Stomach (tissue), 9 donors: ENCODE results near the gene ZNF672. TPM values are rescaled to one million over a fixed set of nuclear protein-coding genes. Genes with fewer than 3 reads are reported as not detected.

Source experiments
- DNase-seq, 2 donors: peaks; one replicate each; pipeline versions ENCODE4 v3.0.0 to v3.0.0-alpha.2; 2013 to 2019
- H3K27ac ChIP-seq, 5 donors: fragments of 200-600 bp in 4 of 5; sonication (generic) in 4 of 5; one replicate each; pipeline ENCODE4 v1.5.1; 2013 to 2019; ENCODE audit warnings: mild to moderate bottlenecking in 1 of 5, moderate library complexity in 1 of 5
- H3K27me3 ChIP-seq, 3 donors: fragments of 200-600 bp; sonication (generic); one replicate each; pipeline ENCODE4 v1.5.1; 2017 to 2019; ENCODE audit warnings: mixed run types in 1 of 3
- H3K36me3 ChIP-seq, 4 donors: fragments of 200-600 bp; sonication (generic); 1 replicate in 3 of 4; 2 replicates in 1 of 4; pipeline ENCODE4 v1.5.1; 2016 to 2019
- H3K4me1 ChIP-seq, 4 donors: fragments of 200-600 bp; sonication (generic); one replicate each; pipeline ENCODE4 v1.5.1; 2016 to 2019
- H3K4me3 ChIP-seq, 4 donors: fragments of 200-600 bp; sonication (generic) in 3 of 4; one replicate each; pipeline ENCODE4 v1.5.1; 2016 to 2019; ENCODE audit warnings: mild to moderate bottlenecking in 1 of 4
- H3K9me3 ChIP-seq, 4 donors: fragments of 200-600 bp; sonication (generic); one replicate each; pipeline ENCODE4 v1.5.1; 2016 to 2019
- EP300 ChIP-seq: sonication (generic); formaldehyde crosslinking; IDR thresholded peaks from one replicate; pipeline ENCODE4 v1.6.1; 2017; ENCODE audit warnings: antibody characterized with exemption
- POLR2A ChIP-seq, 4 donors: fragments of 450-650 bp; IDR thresholded peaks; one replicate each; pipeline ENCODE4 v1.6.1; 2016; ENCODE audit warnings: antibody characterized with exemption in 4 of 4, control low read depth in 2 of 4, mild to moderate bottlenecking in 1 of 4, moderate library complexity in 1 of 4
- POLR2AphosphoS5 ChIP-seq, 3 donors: sonication (generic); formaldehyde crosslinking; IDR thresholded peaks; one replicate each; pipeline ENCODE4 v1.6.1; 2016; ENCODE audit warnings: antibody characterized with exemption in 3 of 3
- WGBS, 5 donors: extraction: QIAGEN DNeasy Blood & Tissue Kit in 3 of 5; methylation state at CpG; one replicate each; pipeline versions ENCODE4 v1.1.5 to v1.1.7; 2013 to 2018; 5-methylcytosine and 5-hydroxymethylcytosine counted together
- intact Hi-C: fragments of 100-400 bp; cut with DNase I; formaldehyde crosslinking; loops from one replicate; pipeline ENCODE4 v1.15.1; 2023; ENCODE audit warnings: low total_unique reads
- polyA plus RNA-seq, 3 donors: library from polyadenylated mRNA; stranded (reverse); fragments of 200-250 nt; gene quantifications; one replicate each; pipeline ENCODE4 v1.2.3, GENCODE V29; 2013
- total RNA-seq, 5 donors: library from RNA; depleted of rRNA; stranded (reverse); fragments of >200 nt; gene quantifications; one replicate each; pipeline versions ENCODE4 v1.1.0 to v1.2.3, GENCODE V29; 2014 to 2016
- TF ChIP-seq, protein P1 (sequence below), 7 experiments: fragments of 450-650 bp in 4 of 7; fragments of 200-600 bp in 3 of 7; sonication (generic) in 3 of 7; IDR thresholded peaks; one replicate each; pipeline ENCODE4 v1.5.1; 2016 to 2019; ENCODE audit warnings: antibody characterized with exemption in 7 of 7, control low read depth in 2 of 7, mild to moderate bottlenecking in 1 of 7
- donor health status: healthy with polysubstance abuse.
- donor health status: Bipolar disorder and iron deficiency.
- donor health status: healthy.

The ZNF672 gene
- total and polyA plus RNA-seq, 8 donors = 13.0 to 142 (median 29.0) TPM

DNA sequence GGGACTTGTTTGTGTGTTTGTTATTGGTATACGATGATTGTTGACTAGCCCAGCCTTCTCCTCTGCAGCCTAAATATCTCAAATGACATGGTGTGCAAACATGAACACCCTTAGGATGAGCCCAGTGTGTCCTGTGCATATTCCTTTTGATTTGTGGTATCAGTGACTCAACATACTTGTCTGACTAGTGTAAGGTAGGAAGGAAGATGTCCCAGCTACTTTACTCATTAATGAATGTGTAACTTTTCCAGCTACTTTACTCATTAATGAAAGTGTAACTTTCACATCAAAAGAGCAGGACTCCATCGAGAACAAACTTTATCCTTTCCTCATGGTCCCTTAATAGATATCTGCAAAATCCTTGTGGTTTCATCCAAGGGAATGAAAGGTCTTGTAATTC, 23.6 kb downstream of the ZNF672 start:
- intact Hi-C loops = no loop called here
- no peaks in the 10 kb centered on the region for H3K27me3 ChIP-seq
- DNase-seq = no peak
- no peaks in the 10 kb centered on the region for H3K9me3 ChIP-seq
- H3K36me3 ChIP-seq = no peaks in the 10 kb centered on the region
- H3K27ac ChIP-seq = no peak overlapping the region
- TF ChIP-seq, protein P1, sequence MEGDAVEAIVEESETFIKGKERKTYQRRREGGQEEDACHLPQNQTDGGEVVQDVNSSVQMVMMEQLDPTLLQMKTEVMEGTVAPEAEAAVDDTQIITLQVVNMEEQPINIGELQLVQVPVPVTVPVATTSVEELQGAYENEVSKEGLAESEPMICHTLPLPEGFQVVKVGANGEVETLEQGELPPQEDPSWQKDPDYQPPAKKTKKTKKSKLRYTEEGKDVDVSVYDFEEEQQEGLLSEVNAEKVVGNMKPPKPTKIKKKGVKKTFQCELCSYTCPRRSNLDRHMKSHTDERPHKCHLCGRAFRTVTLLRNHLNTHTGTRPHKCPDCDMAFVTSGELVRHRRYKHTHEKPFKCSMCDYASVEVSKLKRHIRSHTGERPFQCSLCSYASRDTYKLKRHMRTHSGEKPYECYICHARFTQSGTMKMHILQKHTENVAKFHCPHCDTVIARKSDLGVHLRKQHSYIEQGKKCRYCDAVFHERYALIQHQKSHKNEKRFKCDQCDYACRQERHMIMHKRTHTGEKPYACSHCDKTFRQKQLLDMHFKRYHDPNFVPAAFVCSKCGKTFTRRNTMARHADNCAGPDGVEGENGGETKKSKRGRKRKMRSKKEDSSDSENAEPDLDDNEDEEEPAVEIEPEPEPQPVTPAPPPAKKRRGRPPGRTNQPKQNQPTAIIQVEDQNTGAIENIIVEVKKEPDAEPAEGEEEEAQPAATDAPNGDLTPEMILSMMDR (IDR thresholded peaks at IDR 0.05) = no peak
- TF ChIP-seq EP300 = no peak
- TF ChIP-seq POLR2A (IDR thresholded peaks at IDR 0.05) = no peak
- TF ChIP-seq POLR2AphosphoS5 (IDR thresholded peaks at IDR 0.05) = no peak
- H3K4me1 ChIP-seq = peaks cover 24 to 44% (median 37%) of the 10 kb centered on the region in 4 donors
- WGBS, 5 donors = 88 to 94% (median 93%) methylated on average over 2 of the region's 2 CpGs
- no peak overlapping the region for H3K4me3 ChIP-seq

DNA sequence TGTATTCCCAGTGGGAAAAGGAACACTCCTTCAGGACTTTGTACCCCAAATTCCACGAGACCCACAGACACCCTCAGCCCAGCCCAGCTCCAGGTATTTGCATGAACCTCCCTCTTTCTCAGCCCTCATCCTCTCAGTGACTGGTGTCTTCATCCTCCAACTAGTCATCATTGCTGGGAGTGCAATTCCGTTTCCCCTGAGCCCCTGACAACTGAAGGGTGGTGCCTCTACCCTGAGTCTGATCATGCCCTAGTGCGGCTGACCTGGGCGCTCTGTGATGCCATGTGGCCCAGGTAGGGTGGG, 24.6 kb downstream of the ZNF672 start:
- Histone ChIP-seq H3K36me3 (no peaks in the 10 kb centered on the region), H3K27ac (peak overlapping the region; percentile 81 to 92 (median 87)), H3K27me3 (no peaks in the 10 kb centered on the region), H3K4me3 (peak overlapping the region; percentile 52 to 68 (median 64)), H3K4me1 (peaks cover 19 to 37% (median 30%) of the 10 kb centered on the region in 4 donors), H3K9me3 (no peaks in the 10 kb centered on the region)
- WGBS, 5 donors = 4 to 13% (median 8%) methylated on average over 3 to 4 of the region's 4 CpGs
- TF ChIP-seq, protein P1 (IDR thresholded peaks at IDR 0.05) = no peak
- TF ChIP-seq POLR2AphosphoS5 (IDR thresholded peaks at IDR 0.05) = no peak
- no peak for TF ChIP-seq POLR2A (IDR thresholded peaks at IDR 0.05)
- no peak for TF ChIP-seq EP300
- no peak for DNase-seq
- intact Hi-C loops = no loop called here

DNA sequence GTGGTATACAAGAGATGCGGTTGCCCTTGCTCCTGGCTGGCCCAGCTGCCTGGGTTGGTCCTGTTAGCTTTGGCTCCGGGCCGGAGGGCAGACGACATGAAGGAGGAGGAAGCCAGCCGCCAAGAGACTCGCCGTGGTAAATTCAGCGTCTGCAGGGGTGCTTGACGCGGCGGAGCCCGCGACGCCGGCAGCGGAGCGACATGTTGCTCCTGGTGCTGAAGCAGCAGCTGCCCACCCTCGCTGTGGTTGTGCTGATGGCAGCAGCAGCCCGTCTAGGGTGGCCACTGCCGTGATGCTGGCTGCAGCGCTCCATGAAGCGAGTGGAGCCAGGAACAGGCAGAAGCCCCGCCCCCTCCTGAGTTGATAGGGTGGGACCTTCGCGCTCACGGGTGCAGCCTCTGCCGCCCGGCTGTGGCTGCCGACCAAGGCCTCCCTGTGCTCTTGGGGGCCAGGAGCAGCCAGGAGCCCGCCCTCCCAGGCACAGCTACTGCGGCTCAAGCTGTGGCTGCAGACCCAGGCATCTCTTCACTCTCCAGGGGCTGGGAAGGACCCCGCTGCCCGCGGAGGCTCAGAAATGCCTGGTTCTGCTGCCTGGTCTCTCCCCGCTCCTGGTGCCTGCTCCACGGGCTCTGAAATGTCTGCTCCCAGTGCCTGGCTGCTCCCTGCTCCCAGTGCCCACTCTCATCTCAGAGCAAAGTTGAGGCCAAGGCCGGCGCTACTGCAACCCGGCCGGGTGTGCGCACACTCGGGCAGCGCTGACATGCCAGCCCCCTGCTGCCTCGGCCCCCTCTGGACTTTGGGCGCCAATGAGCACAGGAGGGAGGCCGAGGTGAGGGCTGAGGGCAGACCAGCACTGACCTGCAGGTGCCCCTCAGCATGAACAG, 25.2 kb downstream of the ZNF672 start:
- Histone ChIP-seq H3K27me3 (no peaks in the 10 kb centered on the region), H3K4me1 (peaks cover 14 to 31% (median 24%) of the 10 kb centered on the region in 4 donors), H3K4me3 (peak overlapping the region; percentile 52 to 68 (median 64)), H3K27ac (peak overlapping the region; percentile 81 to 92 (median 87)), H3K36me3 (no peaks in the 10 kb centered on the region), H3K9me3 (no peaks in the 10 kb centered on the region)
- DNase-seq = peak; percentile 91 to 95
- TF ChIP-seq POLR2A (IDR thresholded peaks at IDR 0.05) (peak in 1 of 4 donors; percentile 13), POLR2AphosphoS5 (IDR thresholded peaks at IDR 0.05) (peak; percentile 46 to 70 (median 69)), EP300 (no peak)
- TF ChIP-seq, protein P1 (IDR thresholded peaks at IDR 0.05) = no peak
- intact Hi-C loops = no loop called here
- 8 to 26% (median 10%) methylated on average over 25 to 46 of the region's 46 CpGs for WGBS, 5 donors

DNA sequence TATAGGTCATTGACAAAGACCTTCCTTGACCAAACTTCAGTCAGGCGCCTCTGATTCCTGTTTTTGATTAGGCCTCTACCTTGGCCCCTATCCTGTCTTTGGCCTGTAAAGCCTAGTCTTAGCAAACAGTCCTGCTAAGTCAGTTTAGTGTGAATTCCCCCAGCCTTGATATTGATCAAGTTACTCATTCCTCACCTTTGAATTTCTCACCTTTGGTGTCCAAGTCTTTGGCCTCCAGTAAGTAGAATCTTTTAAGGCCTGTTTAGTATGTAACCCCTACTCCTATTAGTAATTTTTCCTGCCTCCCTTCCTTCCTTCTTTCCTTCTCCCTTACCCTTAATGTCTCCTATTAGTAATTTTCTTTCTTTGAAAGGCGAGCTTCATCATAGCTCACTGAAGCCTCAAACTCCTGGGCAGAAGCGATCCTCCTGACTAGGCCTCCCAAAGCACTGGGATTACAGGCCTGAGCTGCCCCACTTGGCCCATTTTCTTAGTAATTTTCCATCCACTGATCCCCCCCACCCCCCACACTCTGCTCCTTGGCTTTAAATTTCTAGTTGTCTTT, 33.9 kb downstream of the ZNF672 start:
- WGBS, 5 donors = 89 to 99% (median 95%) methylated on average over 3 of the region's 3 CpGs
- DNase-seq = no peak
- H3K4me3 ChIP-seq = no peak overlapping the region
- peak overlapping the region in 1 of 5 donors; percentile 97 for H3K27ac ChIP-seq
- TF ChIP-seq, protein P1 (IDR thresholded peaks at IDR 0.05) = no peak
- TF ChIP-seq POLR2AphosphoS5 (IDR thresholded peaks at IDR 0.05) = no peak
- TF ChIP-seq EP300 = no peak
- no peak for TF ChIP-seq POLR2A (IDR thresholded peaks at IDR 0.05)
- no peaks in the 10 kb centered on the region for H3K9me3 ChIP-seq
- peaks cover 0 to 16% (median 5%) of the 10 kb centered on the region in 4 donors for H3K4me1 ChIP-seq
- no peaks in the 10 kb centered on the region for H3K27me3 ChIP-seq
- intact Hi-C loops = no loop called here
- H3K36me3 ChIP-seq = no peaks in the 10 kb centered on the region
